ENCODE results near the gene JMJD1C.

DNA sequence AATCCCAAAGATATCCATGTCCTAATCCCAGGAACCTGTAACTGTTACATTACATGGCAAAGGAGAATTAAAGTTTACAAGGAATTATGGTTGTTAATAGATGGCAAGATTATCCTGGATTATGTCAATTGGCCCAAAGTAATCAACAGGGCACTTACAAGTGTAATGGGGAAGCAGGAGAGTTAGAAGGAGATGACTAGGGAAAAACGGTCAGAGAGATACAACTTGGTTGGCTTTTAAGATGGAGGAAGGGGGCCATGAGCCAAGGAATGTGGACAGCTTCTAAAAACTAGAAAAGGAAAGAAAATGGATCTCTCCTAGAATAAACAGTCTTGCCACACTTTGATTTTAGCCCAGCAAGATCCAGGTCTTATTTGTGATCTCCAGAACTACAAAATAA is 3.3 kb downstream of the JMJD1C start:
- TF ChIP-seq CTCF (conservative IDR thresholded peaks at IDR 0.05) (no peak), ZFX (IDR thresholded peaks at IDR 0.05) (no peak)

Data from C4-2B (cell line).